GM21529 (cell line): ENCODE measurements around the gene PEX5L.
"Not testable (repeated sequence)": the region's sequence is repeated elsewhere in the genome, so short reads cannot be mapped to it uniquely, and the experiment has no call there.

Experiments used
- ATAC-seq: cut with Tn5 transposase; IDR thresholded peaks from one replicate; pipeline ENCODE4 v1.9.1; 2021; ENCODE audit not compliant: unreplicated experiment

The PEX5L gene

GRCh38 chr3:180011927-180012326 is 24.8 kb downstream of the PEX5L start:
- ATAC-seq: no peak

- not testable (repeated sequence) for ATAC-seq
Observed at GRCh38 chr3:180008318-180008717, 28.4 kb downstream of the PEX5L start.

- no peak for ATAC-seq
Observed at GRCh38 chr3:180004542-180004941, 32.2 kb downstream of the PEX5L start.

- no peak for ATAC-seq
Observed at GRCh38 chr3:180002006-180002405, 34.7 kb downstream of the PEX5L start.

GRCh38 chr3:180000500-180000899 is 36.2 kb downstream of the PEX5L start:
- no peak for ATAC-seq

DNA sequence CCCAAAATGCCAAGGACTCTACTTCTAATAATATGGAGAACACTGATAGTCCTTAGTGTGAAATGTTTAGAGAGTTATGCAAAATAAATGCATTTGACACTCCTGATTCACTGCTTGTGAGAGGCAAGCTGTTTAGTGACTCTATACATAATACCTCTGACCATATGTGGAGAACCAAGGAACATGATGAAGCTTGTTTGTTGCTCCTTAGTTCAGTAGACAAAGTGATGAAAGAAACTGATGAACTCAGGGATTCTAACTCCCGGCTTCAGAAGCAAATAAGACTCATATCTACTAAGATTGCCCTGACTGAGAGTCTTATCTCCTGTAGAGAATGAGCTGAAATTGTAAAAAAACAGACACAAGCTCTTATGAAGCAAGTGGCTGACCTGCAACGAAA is 41.3 kb downstream of the PEX5L start:
- ATAC-seq: no peak

- ATAC-seq: no peak
Observed at GRCh38 chr3:179991883-179992282, 44.9 kb downstream of the PEX5L start.

GRCh38 chr3:179991104-179991503 is 45.6 kb downstream of the PEX5L start:
- no peak for ATAC-seq

GRCh38 chr3:179981646-179982045 is 55.1 kb downstream of the PEX5L start:
- no peak for ATAC-seq

DNA sequence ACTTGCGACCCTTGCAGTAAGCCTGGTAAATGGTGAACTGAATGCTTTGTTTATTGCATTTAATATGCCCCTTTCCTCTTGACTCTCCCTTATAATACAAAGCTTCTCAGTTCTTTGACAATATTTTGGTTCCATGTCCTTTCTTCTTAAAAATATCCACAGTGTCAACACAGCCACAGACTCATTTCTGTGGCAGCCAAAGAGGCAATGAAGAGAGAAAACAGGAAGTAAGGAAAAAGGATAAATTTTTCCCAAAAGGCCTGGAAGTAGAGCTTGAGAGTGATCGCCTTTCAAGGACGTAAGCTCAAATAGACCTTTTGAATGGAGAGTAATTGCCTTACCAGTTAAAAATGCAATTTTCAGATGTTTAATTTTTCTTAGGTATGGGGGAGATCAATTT is 59.4 kb downstream of the PEX5L start:
- no peak for ATAC-seq

GRCh38 chr3:179973931-179974361 is 62.8 kb downstream of the PEX5L start:
- peak; percentile 55 for ATAC-seq

- ATAC-seq: no peak
Observed at GRCh38 chr3:179972881-179973423, 63.8 kb downstream of the PEX5L start.

- ATAC-seq: no peak
Observed at GRCh38 chr3:179971280-179971679, 65.5 kb downstream of the PEX5L start.

DNA sequence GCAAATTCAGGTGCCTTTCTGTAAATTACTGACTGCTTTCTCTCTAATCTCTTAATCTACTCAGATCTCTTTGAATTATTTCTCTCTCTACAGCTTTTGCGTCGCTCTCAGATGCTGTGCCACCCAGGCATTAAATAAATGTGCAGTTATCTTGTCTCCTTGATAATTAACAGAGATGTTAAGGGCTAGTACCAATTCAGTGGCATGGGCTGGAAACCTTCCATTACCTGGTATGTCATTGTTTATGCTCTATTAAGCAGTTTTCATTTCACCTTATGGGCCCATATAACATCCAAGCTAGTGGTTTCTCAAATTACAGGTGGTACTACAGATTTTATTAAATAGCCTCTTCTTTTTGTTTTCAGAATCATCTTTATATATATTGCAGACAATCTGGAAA is 66.0 kb downstream of the PEX5L start:
- no peak for ATAC-seq

DNA sequence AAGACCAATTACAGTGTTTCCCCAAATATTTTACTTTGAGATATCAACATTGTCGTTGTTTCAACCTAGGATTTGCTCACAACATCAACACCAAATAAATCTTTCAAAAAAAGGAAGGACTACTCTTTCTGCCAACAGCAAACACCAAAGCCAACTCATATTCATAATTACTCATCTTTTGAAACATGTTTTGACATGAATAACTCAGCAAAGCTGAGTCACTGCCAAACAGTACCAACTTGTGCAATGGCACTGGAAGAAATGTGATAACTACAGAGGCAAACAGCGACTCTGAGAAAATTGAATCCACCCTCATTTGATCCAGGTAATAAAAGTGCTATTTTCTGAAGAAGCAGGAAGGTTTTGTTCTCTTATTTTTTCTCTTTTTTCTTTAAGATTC is 67.2 kb downstream of the PEX5L start:
- peak; percentile 26 for ATAC-seq

GRCh38 chr3:179967622-179968021 is 69.1 kb downstream of the PEX5L start:
- peak; percentile 89 for ATAC-seq

DNA sequence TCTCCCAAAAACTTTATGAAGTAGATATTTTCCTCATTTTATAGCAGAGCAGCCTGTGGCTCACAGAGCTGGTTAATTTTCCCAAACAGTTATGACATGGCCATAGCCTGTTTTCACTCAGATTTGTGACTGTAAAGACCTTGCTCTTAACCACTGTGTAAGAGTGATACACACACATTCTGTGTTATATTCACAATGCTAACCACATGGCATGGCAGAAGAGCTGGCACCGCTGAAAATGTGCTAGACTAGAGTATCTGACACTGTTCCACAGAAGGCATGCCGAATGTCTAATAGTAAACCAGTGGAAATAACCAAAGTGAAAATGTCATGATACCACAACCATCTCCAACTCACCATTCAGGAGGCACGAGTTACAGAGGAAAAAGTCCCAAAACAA is 71.8 kb downstream of the PEX5L start:
- ATAC-seq: no peak

DNA sequence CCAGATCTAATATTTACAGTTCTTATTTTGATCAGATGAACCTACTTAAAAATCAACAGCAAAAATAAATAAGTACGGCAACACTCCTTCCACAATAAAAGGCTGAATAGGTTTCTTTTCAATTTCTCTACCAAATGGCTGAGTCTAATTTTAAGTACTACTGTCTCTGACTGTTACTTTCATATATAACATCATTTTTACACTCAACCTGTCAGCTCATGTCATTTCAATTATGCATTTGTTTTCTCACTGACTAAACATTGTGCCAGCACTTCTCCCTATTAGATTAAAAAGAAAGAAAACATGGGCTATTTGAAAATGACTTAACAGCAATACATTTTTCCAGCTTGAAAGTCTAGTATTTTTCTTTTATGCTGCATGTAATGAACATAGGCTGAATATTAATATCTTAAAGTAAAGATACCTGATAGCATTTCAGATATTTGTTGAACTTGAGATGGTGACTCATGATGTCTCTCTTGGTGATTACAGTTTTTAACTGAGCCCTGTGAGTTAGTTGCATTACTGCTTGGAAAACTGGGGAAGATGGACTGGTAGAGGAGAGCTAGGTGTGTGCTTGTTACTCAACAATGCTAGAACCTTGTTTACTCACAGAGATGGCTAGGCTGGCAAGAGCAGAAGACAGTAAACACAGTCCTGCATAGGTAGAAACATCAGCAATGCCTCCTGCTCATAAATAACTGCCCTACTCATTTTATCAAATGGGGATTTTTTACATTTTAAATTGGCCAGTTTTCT is 73.9 kb downstream of the PEX5L start:
- no peak for ATAC-seq

GRCh38 chr3:179961703-179962078 is 75.0 kb downstream of the PEX5L start:
- ATAC-seq: peak; percentile 75

GRCh38 chr3:179961071-179961702 is 75.5 kb downstream of the PEX5L start:
- peak; percentile 29 for ATAC-seq

DNA sequence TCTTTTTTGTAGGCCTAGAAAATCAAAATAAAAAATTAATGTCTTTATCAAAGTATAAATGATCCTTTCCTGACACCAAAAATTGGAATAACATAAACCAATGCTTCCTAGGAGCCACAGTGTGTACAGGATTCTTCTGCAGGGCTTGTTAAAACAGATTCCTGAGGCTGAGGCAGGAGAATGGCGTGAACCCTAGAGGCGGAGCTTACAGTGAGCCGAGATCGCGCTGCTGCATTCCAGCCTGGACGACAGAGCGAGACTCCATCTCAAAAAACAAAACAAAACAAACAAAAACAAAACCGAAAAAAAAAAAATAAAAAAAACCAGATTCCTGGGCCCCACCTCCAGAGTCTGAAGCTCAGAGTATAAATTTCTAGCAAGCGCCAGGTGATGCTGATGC is 78.0 kb downstream of the PEX5L start:
- no peak for ATAC-seq

GRCh38 chr3:179958143-179958542 is 78.6 kb downstream of the PEX5L start:
- ATAC-seq: no peak
